DND-41 (cell line): ENCODE results near the gene MATN3.

Experiments
- ATAC-seq: fragments of 200-7000 bp; cut with Tn5 transposase; 3 replicates; pipeline ENCODE4 v1.9.1; 2021; ENCODE audit warnings: low read depth; ENCODE audit not compliant: insufficient read depth
- DNase-seq: peaks from one replicate; pipeline ENCODE4 v3.0.0-alpha.2; 2020
- H2AFZ ChIP-seq: 2 replicates; pipeline ENCODE4 v1.6.0; 2012; ENCODE audit warnings: low read depth, low read length
- H3K27ac ChIP-seq: 2 replicates; pipeline ENCODE4 v1.5.1; 2012; ENCODE audit warnings: low read length, inconsistent platforms
- H3K27me3 ChIP-seq: fragments of 200-600 bp; sonication (generic); 2 replicates; pipeline ENCODE4 v1.6.0; 2012; ENCODE audit warnings: low read length, mild to moderate bottlenecking, inconsistent platforms; ENCODE audit not compliant: insufficient read depth, poor library complexity
- H3K36me3 ChIP-seq: 2 replicates; pipeline ENCODE4 v1.5.1; 2012; ENCODE audit warnings: low read length, inconsistent platforms; ENCODE audit not compliant: insufficient read depth
- H3K4me1 ChIP-seq: 2 replicates; pipeline ENCODE4 v1.5.1; 2012; ENCODE audit warnings: mild to moderate bottlenecking, low read length; ENCODE audit not compliant: insufficient read depth
- H3K4me2 ChIP-seq: 2 replicates; pipeline ENCODE4 v1.6.0; 2012; ENCODE audit warnings: mild to moderate bottlenecking, moderate library complexity, low read length, inconsistent platforms; ENCODE audit not compliant: insufficient read depth
- H3K4me3 ChIP-seq, 2 experiments: fragments of 200-600 bp in 1 of 2; shearing (Covaris generic) in 1 of 2; 2 replicates each; pipeline ENCODE4 v1.5.1; 2012 to 2016; ENCODE audit warnings: inconsistent platforms in 2 of 2, low read length in 2 of 2, mild to moderate bottlenecking in 2 of 2, low read depth in 1 of 2, moderate library complexity in 1 of 2
- H3K79me2 ChIP-seq: 2 replicates; pipeline ENCODE4 v1.6.0; 2012; ENCODE audit warnings: low read length, inconsistent platforms; ENCODE audit not compliant: insufficient read depth
- H3K9ac ChIP-seq: 2 replicates; pipeline ENCODE4 v1.6.0; 2012; ENCODE audit warnings: low read depth, mild to moderate bottlenecking, inconsistent platforms, low read length, moderate library complexity
- H3K9me3 ChIP-seq: 2 replicates; pipeline ENCODE4 v1.5.1; 2012; ENCODE audit warnings: low read length, moderate library complexity, mild to moderate bottlenecking, inconsistent platforms; ENCODE audit not compliant: insufficient read depth, severe bottlenecking
- H4K20me1 ChIP-seq: 2 replicates; pipeline ENCODE4 v1.6.0; 2012; ENCODE audit warnings: low read length; ENCODE audit not compliant: insufficient read depth
- EZH2 ChIP-seq: IDR thresholded peaks from 3 replicates; pipeline ENCODE4 v1.6.1; 2012; ENCODE audit warnings: borderline replicate concordance, low read depth, mild to moderate bottlenecking, moderate library complexity, low read length, inconsistent platforms; ENCODE audit not compliant: severe bottlenecking
- TF ChIP-seq, protein P1 (sequence below): IDR thresholded peaks from 2 replicates; pipeline ENCODE4 v1.5.1; 2012; ENCODE audit warnings: borderline replicate concordance, low read length, moderate library complexity, mild to moderate bottlenecking; ENCODE audit not compliant: poor library complexity, severe bottlenecking; ENCODE audit errors: extremely low read depth

Gene MATN3

DNA sequence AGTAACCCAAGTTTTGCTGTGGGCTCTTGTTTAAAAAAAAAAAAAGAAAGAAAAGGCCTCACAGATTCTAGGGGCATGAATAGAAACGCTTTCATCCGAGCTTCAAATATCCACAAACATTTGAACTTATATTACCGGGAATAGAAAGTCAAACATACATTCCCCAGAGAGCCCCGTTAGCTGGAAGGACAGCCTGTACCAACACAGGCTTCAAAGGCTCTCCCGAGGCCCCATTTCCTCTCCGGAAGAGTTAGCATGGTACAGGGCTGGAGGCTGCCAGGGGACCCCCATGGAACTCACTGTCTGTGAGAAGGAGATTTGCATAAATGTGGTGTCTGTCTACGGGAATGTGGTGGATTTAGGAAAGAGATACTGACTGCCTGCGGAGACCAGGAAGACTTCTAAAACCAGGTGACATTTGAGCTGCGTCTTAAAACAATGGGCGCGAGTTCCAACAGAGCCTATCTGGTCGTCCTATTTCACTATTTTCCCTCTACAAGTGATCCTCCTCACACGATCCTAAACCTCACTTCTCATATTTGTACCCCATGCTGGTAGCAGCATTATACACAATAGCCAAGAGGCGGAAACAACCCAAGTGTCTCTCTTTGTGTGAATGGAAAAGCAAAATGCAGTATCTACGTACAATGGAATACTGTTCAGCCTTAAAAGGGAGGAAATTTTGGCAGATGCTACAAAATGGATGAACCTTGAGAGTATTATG, 820 bp upstream of the MATN3 start:
- no peaks in the 10 kb centered on the region for H3K4me1 ChIP-seq
- no peak overlapping the region for H3K9ac ChIP-seq
- H3K36me3 ChIP-seq = no peaks in the 10 kb centered on the region
- H3K4me2 ChIP-seq = no peak overlapping the region
- ATAC-seq (no peak), DNase-seq (no peak)
- no peaks in the 10 kb centered on the region for H4K20me1 ChIP-seq
- no peaks in the 10 kb centered on the region for H3K79me2 ChIP-seq
- H3K9me3 ChIP-seq = no peaks in the 10 kb centered on the region
- H3K27me3 ChIP-seq = peaks cover 5% of the 10 kb centered on the region
- TF ChIP-seq, protein P1, sequence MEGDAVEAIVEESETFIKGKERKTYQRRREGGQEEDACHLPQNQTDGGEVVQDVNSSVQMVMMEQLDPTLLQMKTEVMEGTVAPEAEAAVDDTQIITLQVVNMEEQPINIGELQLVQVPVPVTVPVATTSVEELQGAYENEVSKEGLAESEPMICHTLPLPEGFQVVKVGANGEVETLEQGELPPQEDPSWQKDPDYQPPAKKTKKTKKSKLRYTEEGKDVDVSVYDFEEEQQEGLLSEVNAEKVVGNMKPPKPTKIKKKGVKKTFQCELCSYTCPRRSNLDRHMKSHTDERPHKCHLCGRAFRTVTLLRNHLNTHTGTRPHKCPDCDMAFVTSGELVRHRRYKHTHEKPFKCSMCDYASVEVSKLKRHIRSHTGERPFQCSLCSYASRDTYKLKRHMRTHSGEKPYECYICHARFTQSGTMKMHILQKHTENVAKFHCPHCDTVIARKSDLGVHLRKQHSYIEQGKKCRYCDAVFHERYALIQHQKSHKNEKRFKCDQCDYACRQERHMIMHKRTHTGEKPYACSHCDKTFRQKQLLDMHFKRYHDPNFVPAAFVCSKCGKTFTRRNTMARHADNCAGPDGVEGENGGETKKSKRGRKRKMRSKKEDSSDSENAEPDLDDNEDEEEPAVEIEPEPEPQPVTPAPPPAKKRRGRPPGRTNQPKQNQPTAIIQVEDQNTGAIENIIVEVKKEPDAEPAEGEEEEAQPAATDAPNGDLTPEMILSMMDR = no peak
- no peak overlapping the region for H2AFZ ChIP-seq
- H3K27ac ChIP-seq = no peak overlapping the region
- no peak overlapping the region for H3K4me3 ChIP-seq

DNA sequence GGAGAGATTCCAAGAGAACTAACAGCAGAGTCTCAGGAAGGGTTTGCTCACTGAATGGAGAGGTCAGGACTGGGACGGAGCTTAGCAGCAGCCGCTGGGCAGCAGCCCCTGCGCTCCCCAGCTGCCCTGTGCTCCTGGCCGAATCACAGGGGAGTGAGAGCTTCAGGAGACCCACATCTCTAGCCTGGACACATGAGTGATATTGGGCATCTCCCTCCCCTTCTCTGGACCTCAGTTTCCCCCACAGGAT, 511 bp downstream of the MATN3 start:
- Histone ChIP-seq H3K4me3 (no peak overlapping the region), H3K4me2 (no peak overlapping the region), H3K36me3 (no peaks in the 10 kb centered on the region), H3K27ac (no peak overlapping the region), H2AFZ (no peak overlapping the region), H4K20me1 (no peaks in the 10 kb centered on the region), H3K79me2 (no peaks in the 10 kb centered on the region), H3K9ac (no peak overlapping the region), H3K4me1 (no peaks in the 10 kb centered on the region), H3K9me3 (no peaks in the 10 kb centered on the region), H3K27me3 (peaks cover 7% of the 10 kb centered on the region)
- ATAC-seq = no peak
- no peak for DNase-seq
- no peak for TF ChIP-seq EZH2
- TF ChIP-seq, protein P1 = no peak

DNA sequence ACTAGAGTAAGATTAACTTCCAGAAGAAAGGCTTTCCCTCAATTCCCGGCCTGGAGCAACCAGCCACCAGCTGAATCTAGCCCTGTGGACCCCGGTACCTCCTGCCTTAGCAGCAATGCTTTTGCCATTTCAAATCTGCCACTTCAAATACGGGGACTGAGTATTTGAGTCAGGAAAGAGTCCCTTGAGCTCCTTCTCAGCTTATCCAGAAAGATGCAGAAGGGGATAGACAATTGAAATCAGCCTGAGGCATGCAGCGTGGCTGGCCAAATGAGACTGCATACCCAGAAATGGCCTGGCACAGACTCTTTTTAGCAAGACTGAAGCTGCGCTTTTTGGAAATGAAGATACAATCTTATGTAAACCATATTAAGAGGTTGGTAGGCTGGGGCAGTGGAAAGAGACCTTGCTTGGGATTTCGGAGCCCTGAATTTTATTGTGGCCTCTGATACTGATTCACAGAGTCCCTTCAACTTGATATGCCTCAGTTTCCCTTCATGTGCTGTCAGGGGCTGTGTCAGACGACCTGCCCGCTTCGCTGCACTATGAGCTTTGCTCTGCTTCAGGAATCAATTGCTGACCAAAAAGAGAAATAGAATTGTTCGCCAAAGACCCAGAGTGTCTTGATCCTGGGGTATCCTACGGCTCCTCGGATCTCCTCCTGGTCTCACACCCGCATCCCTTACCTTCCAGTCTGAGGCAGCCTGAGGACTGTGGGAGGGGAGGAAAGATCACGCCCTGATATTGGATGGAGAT, 1.0 kb downstream of the MATN3 start:
- H4K20me1 ChIP-seq = no peaks in the 10 kb centered on the region
- peaks cover 7% of the 10 kb centered on the region for H3K27me3 ChIP-seq
- no peak overlapping the region for H3K4me3 ChIP-seq
- H3K79me2 ChIP-seq = no peaks in the 10 kb centered on the region
- no peak for TF ChIP-seq EZH2
- TF ChIP-seq, protein P1 = no peak
- no peaks in the 10 kb centered on the region for H3K36me3 ChIP-seq
- H3K9me3 ChIP-seq = no peaks in the 10 kb centered on the region
- H2AFZ ChIP-seq = no peak overlapping the region
- no peak overlapping the region for H3K9ac ChIP-seq
- no peaks in the 10 kb centered on the region for H3K4me1 ChIP-seq
- H3K4me2 ChIP-seq = no peak overlapping the region
- H3K27ac ChIP-seq = no peak overlapping the region
- no peak for DNase-seq
- no peak for ATAC-seq
